Loucy (cell line): ENCODE results near the gene SIPA1.

ENCODE experiments used
- H2AFZ ChIP-seq: fragments of 200-600 bp; sonication (generic); 2 replicates; pipeline ENCODE4 v1.6.0; 2016; ENCODE audit warnings: antibody characterized with exemption, mild to moderate bottlenecking, low read length, moderate library complexity
- H3F3A ChIP-seq: fragments of 200-600 bp; 2 replicates; pipeline ENCODE4 v1.6.0; 2016; ENCODE audit warnings: antibody characterized with exemption, low read depth, mild to moderate bottlenecking
- H3K27me3 ChIP-seq: fragments of 200-600 bp; sonication (generic); 2 replicates; pipeline ENCODE4 v1.6.1; 2014; ENCODE audit warnings: low read length, mild to moderate bottlenecking; ENCODE audit not compliant: insufficient read depth, poor library complexity, severe bottlenecking
- H3K36me3 ChIP-seq: fragments of 200-600 bp; sonication (generic); 2 replicates; pipeline ENCODE4 v1.6.1; 2016; ENCODE audit warnings: low read length; ENCODE audit not compliant: insufficient read depth
- H3K4me1 ChIP-seq: fragments of 200-600 bp; sonication (generic); 2 replicates; pipeline ENCODE4 v1.5.1; 2014; ENCODE audit warnings: low read length, mild to moderate bottlenecking; ENCODE audit not compliant: insufficient read depth, poor library complexity, severe bottlenecking
- H3K4me2 ChIP-seq: fragments of 200-600 bp; sonication (generic); 2 replicates; pipeline ENCODE4 v1.6.0; 2014; ENCODE audit warnings: antibody characterized with exemption, low read length, low read depth, mild to moderate bottlenecking; ENCODE audit not compliant: poor library complexity, severe bottlenecking
- H3K4me3 ChIP-seq: fragments of 200-600 bp; sonication (generic); 2 replicates; pipeline ENCODE4 v1.5.1; 2014; ENCODE audit warnings: low read length, mild to moderate bottlenecking, mixed read lengths; ENCODE audit not compliant: poor library complexity, severe bottlenecking
- H3K79me2 ChIP-seq: fragments of 200-600 bp; sonication (generic); 2 replicates; pipeline ENCODE4 v1.6.1; 2014; ENCODE audit warnings: low read length; ENCODE audit not compliant: insufficient read depth
- H3K9ac ChIP-seq: fragments of 200-600 bp; sonication (generic); 2 replicates; pipeline ENCODE4 v1.6.0; 2014; ENCODE audit warnings: mild to moderate bottlenecking, low read depth, low read length, moderate library complexity; ENCODE audit not compliant: poor library complexity, severe bottlenecking
- H3K9me2 ChIP-seq: fragments of 200-600 bp; sonication (generic); replicated peaks from 2 replicates; pipeline ENCODE4 v1.6.1; 2016; ENCODE audit warnings: low read depth, low read length, mixed read lengths
- H3K9me3 ChIP-seq: fragments of 200-600 bp; sonication (generic); 2 replicates; pipeline ENCODE4 v1.6.1; 2014; ENCODE audit warnings: mild to moderate bottlenecking, antibody characterized with exemption, low read length, low read depth; ENCODE audit not compliant: insufficient read depth
- H4K20me1 ChIP-seq: fragments of 200-600 bp; sonication (generic); 2 replicates; pipeline ENCODE4 v1.6.0; 2014; ENCODE audit warnings: antibody characterized with exemption, low read length, mild to moderate bottlenecking; ENCODE audit not compliant: insufficient read depth, poor library complexity, severe bottlenecking
- CTCF ChIP-seq: fragments of 200-600 bp; sonication (generic); conservative IDR thresholded peaks from 2 replicates; pipeline ENCODE4 v1.5.1; 2014; ENCODE audit warnings: mild to moderate bottlenecking, antibody characterized with exemption, low read length
- EZH2phosphoT487 ChIP-seq: fragments of 200-600 bp; IDR thresholded peaks from 2 replicates; pipeline ENCODE4 v1.6.1; 2018; ENCODE audit warnings: antibody characterized with exemption, mild to moderate bottlenecking, moderate library complexity, borderline replicate concordance

SIPA1 gene

GRCh38 chr11:65654375-65655349 lies 16.8 kb downstream of the SIPA1 start:
- Histone ChIP-seq H3K4me3 (peak overlapping the region; percentile 78), H3K9me2 (no peaks in the 10 kb centered on the region), H3K4me1 (peaks cover 25% of the 10 kb centered on the region), H3F3A (peaks cover 8% of the 10 kb centered on the region), H3K27me3 (no peaks in the 10 kb centered on the region), H3K9ac (peak overlapping the region; percentile 93), H3K79me2 (peaks cover 28% of the 10 kb centered on the region; the same call in 1 of the 2 replicates), H3K9me3 (no peaks in the 10 kb centered on the region), H3K36me3 (peaks cover 54% of the 10 kb centered on the region; the same call in 1 of the 2 replicates), H3K4me2 (peak overlapping the region; percentile 99), H2AFZ (no peak overlapping the region), H4K20me1 (peaks cover 4% of the 10 kb centered on the region)
- TF ChIP-seq EZH2phosphoT487: no peak
- TF ChIP-seq CTCF: no peak

- TF ChIP-seq CTCF (no peak), EZH2phosphoT487 (no peak)
- Histone ChIP-seq H3K4me1 (peaks cover 25% of the 10 kb centered on the region), H2AFZ (no peak overlapping the region), H3K27me3 (no peaks in the 10 kb centered on the region), H3K9me2 (no peaks in the 10 kb centered on the region), H3F3A (peaks cover 8% of the 10 kb centered on the region), H3K4me2 (no peak overlapping the region), H3K79me2 (peaks cover 39% of the 10 kb centered on the region), H3K9me3 (no peaks in the 10 kb centered on the region), H3K9ac (no peak overlapping the region), H3K4me3 (no peak overlapping the region), H3K36me3 (peaks cover 58% of the 10 kb centered on the region; the same call in 1 of the 2 replicates), H4K20me1 (peaks cover 12% of the 10 kb centered on the region)
Measured at GRCh38 chr11:65655570-65656332, 17.9 kb downstream of the SIPA1 start.

DNA sequence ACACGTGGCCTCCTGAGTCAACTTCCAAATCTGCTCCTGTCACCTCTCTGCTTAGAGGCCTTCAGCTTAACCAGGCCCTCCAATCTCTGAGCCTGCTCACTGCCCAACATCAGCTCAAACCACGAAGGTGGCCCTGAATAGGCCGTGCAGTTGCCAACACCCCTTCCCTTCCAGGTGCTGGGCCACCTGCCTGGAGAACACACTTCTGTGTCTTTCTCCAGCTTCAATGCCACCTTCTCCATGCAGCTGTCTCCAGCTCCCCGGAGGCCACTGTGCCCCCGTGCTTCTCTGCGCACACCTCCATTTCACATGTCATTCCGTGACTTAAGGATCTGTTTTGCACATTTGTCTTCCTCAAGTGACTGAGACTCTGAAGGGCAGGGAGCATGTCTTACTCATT lies 19.5 kb downstream of the SIPA1 start:
- H3K79me2 ChIP-seq: peaks cover 56% of the 10 kb centered on the region
- no peaks in the 10 kb centered on the region for H3K9me3 ChIP-seq
- no peak overlapping the region for H3K4me2 ChIP-seq
- no peak overlapping the region for H3K9ac ChIP-seq
- H3F3A ChIP-seq: peaks cover 8% of the 10 kb centered on the region
- peaks cover 29% of the 10 kb centered on the region for H4K20me1 ChIP-seq
- no peaks in the 10 kb centered on the region for H3K27me3 ChIP-seq
- peaks cover 27% of the 10 kb centered on the region for H3K4me1 ChIP-seq
- TF ChIP-seq CTCF (no peak), EZH2phosphoT487 (no peak)
- H3K36me3 ChIP-seq: peaks cover 58% of the 10 kb centered on the region; the same call in 1 of the 2 replicates
- H2AFZ ChIP-seq: no peak overlapping the region
- no peak overlapping the region for H3K4me3 ChIP-seq
- H3K9me2 ChIP-seq: no peaks in the 10 kb centered on the region
